ENCODE measurements around the gene ZFYVE28. TPM values are rescaled to one million over a fixed set of nuclear protein-coding genes. Genes with fewer than 3 reads are reported as not detected.
"Not testable (repeated sequence)": the region's sequence is repeated elsewhere in the genome, so short reads cannot be mapped to it uniquely, and the experiment has no call there.

ZFYVE28 gene
- total RNA-seq, 2 donors from 2014 or later, result 13.8 to 25.6 TPM

DNA sequence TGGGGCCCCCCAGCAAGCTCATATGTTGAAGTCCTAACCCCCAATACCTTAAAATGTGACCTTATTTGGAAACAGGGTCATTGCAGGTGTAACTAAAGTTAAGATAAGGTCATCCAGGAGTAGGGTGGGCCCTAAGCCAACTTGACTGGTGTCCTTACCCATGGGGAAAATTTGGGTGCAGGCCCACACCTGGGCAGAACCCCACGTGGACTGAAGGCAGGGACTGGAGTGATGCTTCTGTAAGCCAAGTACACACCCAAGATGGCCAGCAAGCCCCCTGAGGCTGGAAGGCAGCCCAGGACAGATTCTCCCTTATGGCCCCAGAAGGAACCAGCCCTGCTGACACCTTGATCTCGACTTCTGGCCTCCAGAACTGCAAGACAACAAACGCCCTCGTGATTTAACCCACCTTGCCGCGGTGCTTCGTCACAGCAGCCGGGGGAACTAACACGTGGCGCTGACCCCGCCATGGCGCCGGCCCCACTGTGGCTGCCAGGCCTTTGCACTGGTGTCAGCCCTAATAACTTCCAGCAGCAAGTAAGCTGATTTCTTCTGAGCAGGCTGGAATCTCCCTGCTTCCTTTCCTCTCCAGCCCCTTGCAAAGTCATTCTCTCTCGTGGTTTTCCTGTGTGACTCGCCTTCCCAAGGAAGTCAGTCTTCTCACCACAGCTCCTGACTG, 133.4 kb downstream of the ZFYVE28 start:
- H3K4me3 Mint-ChIP-seq, result no peak overlapping the region
- no peaks in the 10 kb centered on the region for H3K27me3 Mint-ChIP-seq
- H3K36me3 Mint-ChIP-seq, result no peaks in the 10 kb centered on the region
- ATAC-seq (no peak), DNase-seq (ENCODE audit: low spot score) (peak; percentile 56)
- no peak overlapping the region for H3K27ac Mint-ChIP-seq
- no peaks in the 10 kb centered on the region for H3K9me3 Mint-ChIP-seq
- peaks cover 34 to 38% of the 10 kb centered on the region in 2 donors for H3K4me1 Mint-ChIP-seq (ENCODE audit: low read depth in 2 of 2)

GRCh38 chr4:2284161-2284933, 134.1 kb downstream of the ZFYVE28 start:
- Mint-ChIP-seq H3K4me1 (ENCODE audit: low read depth in 2 of 2) (peaks cover 30 to 38% of the 10 kb centered on the region in 2 donors), H3K9me3 (no peaks in the 10 kb centered on the region), H3K27ac (no peak overlapping the region), H3K4me3 (no peak overlapping the region), H3K36me3 (no peaks in the 10 kb centered on the region), H3K27me3 (no peaks in the 10 kb centered on the region)
- peak; percentile 58 for DNase-seq (ENCODE audit: low spot score)
- no peak for ATAC-seq

GRCh38 chr4:2283199-2283711, 135.2 kb downstream of the ZFYVE28 start:
- DNase-seq (ENCODE audit: low spot score) (peak; percentile 23), ATAC-seq (no peak)
- H3K27me3 Mint-ChIP-seq, result no peaks in the 10 kb centered on the region
- H3K36me3 Mint-ChIP-seq, result no peaks in the 10 kb centered on the region
- peaks cover 30 to 38% of the 10 kb centered on the region in 2 donors for H3K4me1 Mint-ChIP-seq (ENCODE audit: low read depth in 2 of 2)
- H3K27ac Mint-ChIP-seq, result peak overlapping the region; percentile 94 to 97
- no peaks in the 10 kb centered on the region for H3K9me3 Mint-ChIP-seq
- H3K4me3 Mint-ChIP-seq, result peak overlapping the region; percentile 70

- peak; percentile 87 for DNase-seq (ENCODE audit: low spot score)
- H3K9me3 Mint-ChIP-seq, result no peaks in the 10 kb centered on the region
- no peaks in the 10 kb centered on the region for H3K36me3 Mint-ChIP-seq
- peaks cover 30 to 36% of the 10 kb centered on the region in 2 donors for H3K4me1 Mint-ChIP-seq (ENCODE audit: low read depth in 2 of 2)
- H3K27me3 Mint-ChIP-seq, result no peaks in the 10 kb centered on the region
- ATAC-seq, result peak; percentile 95 to 96
- H3K27ac Mint-ChIP-seq, result peak overlapping the region; percentile 94 to 97
- H3K4me3 Mint-ChIP-seq, result peak overlapping the region; percentile 70
Measured at GRCh38 chr4:2281575-2282343, 136.7 kb downstream of the ZFYVE28 start.

DNA sequence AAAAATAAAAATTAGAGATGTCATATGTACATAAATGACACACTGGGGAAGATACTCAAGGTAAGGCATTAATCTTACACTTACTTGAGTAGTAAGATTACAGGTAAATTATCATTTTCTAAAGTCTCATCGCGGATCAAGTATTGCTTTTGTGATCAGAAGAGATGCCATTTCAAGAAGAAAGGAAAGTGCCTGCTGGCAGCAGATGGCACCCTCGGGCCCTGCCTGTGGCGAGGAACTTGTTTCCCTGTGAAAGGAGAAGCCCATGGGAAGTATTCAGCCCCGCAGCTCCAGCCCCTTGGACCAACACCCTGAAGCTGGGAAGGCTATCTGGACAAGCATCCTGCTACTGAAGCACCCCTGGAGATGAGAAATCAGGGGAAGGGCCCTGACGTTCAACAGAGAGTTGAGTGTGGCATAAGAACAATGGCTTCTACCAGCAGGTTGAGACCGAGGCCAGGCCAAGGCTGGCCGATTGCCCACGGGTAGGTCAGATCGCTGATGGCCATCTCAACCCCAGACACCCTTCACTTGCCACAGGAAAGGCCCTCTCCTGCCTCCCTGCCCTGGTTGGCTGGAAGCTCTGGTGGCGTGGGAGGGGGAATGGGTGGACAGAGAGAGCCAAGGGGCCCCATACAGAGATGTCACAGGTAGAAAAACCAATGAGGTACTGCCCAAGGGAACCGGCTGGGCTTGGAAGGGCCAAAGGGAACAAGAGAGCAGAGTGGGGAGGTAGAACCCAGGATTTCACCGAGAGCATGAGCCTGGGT, 137.7 kb downstream of the ZFYVE28 start:
- Mint-ChIP-seq H3K27ac (peak overlapping the region; percentile 94 to 97), H3K36me3 (no peaks in the 10 kb centered on the region), H3K4me3 (peak overlapping the region; percentile 70), H3K27me3 (no peaks in the 10 kb centered on the region), H3K4me1 (ENCODE audit: low read depth in 2 of 2) (peaks cover 30 to 36% of the 10 kb centered on the region in 2 donors), H3K9me3 (no peaks in the 10 kb centered on the region)
- no peak for ATAC-seq
- DNase-seq (ENCODE audit: low spot score), result no peak

DNA sequence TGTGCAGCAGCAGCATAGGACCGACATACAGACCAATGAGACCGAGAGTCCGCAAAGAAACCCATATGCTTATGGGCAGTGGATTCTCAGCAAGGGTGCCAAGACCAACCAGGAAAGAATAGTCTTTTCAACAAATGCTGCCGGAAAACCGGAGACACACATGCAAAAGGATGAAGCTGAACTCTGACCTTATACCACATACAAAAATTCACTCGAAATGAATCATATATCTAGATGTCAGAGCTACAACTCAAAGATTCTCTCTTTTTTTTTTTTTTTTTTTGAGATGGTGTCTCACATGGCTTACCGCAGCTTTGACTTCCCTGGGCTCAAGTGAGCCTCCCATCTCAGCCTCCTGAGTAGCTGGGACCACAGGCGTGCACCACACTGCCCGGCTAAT, 140.5 kb downstream of the ZFYVE28 start:
- peaks cover 27% of the 10 kb centered on the region in 2 donors for H3K4me1 Mint-ChIP-seq (ENCODE audit: low read depth in 2 of 2)
- no peak overlapping the region for H3K27ac Mint-ChIP-seq
- no peaks in the 10 kb centered on the region for H3K9me3 Mint-ChIP-seq
- H3K27me3 Mint-ChIP-seq, result no peaks in the 10 kb centered on the region
- H3K4me3 Mint-ChIP-seq, result no peak overlapping the region
- no peaks in the 10 kb centered on the region for H3K36me3 Mint-ChIP-seq
- DNase-seq (ENCODE audit: low spot score), result peak; percentile 6
- ATAC-seq, result no peak

- Mint-ChIP-seq H3K4me1 (ENCODE audit: low read depth in 2 of 2) (peaks cover 15 to 18% of the 10 kb centered on the region in 2 donors), H3K4me3 (no peak overlapping the region), H3K27me3 (no peaks in the 10 kb centered on the region), H3K36me3 (no peaks in the 10 kb centered on the region), H3K27ac (no peak overlapping the region), H3K9me3 (no peaks in the 10 kb centered on the region)
- DNase-seq (ENCODE audit: low spot score), result peak; percentile 35
- ATAC-seq, result no peak
Measured at GRCh38 chr4:2276581-2277325, 141.7 kb downstream of the ZFYVE28 start.

DNA sequence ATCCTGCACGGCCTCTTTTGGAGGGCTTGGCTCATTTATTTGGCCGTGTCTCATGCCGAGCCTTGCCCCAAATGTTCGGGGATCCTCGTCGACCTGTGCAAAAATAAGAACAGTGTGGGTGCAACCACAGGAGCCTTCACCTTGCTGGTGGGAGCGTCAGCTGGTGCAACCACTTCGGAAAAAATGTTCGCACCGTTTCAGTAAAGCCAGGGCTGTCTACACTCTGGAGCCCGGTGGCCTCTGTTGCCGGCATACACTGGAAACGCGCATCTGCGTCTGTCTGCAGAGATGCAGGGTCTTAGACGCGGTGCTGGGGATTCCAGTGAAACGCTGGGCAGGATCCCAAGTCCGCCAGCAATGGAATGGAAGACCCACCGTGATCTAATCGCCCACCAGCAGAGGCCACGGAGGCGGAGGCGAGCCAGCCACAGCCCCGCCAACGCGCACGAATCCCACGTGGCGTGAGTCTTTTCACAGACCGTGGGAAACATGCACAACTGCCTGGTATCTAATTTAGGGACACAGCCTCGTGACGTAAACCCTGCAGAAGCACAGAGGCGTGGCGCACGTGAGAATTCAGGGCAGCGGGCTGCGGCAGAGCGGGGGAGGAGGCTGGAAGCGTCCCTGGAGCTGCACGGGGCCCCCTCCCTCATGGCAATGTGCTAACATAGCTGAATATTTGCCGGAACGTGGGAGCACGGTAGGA, 142.7 kb downstream of the ZFYVE28 start:
- H3K27me3 Mint-ChIP-seq, result no peaks in the 10 kb centered on the region
- no peak overlapping the region for H3K27ac Mint-ChIP-seq
- H3K36me3 Mint-ChIP-seq, result no peaks in the 10 kb centered on the region
- no peak overlapping the region for H3K4me3 Mint-ChIP-seq
- ATAC-seq (no peak), DNase-seq (ENCODE audit: low spot score) (peak; percentile 57)
- no peaks in the 10 kb centered on the region for H3K9me3 Mint-ChIP-seq
- H3K4me1 Mint-ChIP-seq (ENCODE audit: low read depth in 2 of 2), result peaks cover 4 to 8% of the 10 kb centered on the region in 2 donors

DNA sequence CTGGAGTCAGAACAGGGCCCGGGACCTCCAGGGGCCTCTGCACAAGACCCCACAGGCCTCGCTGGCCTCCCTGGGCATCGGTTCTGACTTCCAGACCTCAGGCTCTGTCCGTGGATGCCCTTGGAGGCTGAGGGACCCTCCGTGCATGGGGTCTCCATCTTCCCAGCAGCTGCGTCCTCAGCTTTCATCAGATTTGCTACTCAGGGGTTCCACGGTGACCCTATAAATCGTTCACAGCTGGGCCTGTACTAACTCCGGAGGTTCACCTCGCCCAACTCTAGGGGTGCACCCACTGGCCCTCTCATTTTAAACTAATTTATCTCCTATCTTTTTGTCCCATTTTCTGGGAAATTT, 143.4 kb downstream of the ZFYVE28 start:
- not testable (repeated sequence) for H3K4me1 Mint-ChIP-seq (ENCODE audit: low read depth in 2 of 2)

GRCh38 chr4:2274320-2275043, 144.0 kb downstream of the ZFYVE28 start:
- Mint-ChIP-seq H3K4me1 (ENCODE audit: low read depth in 2 of 2) (peaks cover 3 to 5% of the 10 kb centered on the region in 2 donors), H3K4me3 (no peak overlapping the region), H3K27me3 (no peaks in the 10 kb centered on the region), H3K9me3 (no peaks in the 10 kb centered on the region), H3K27ac (no peak overlapping the region), H3K36me3 (no peaks in the 10 kb centered on the region)
- ATAC-seq (no peak), DNase-seq (ENCODE audit: low spot score) (peak; percentile 31)

More for the DNA sequence above, 143.4 kb downstream of the ZFYVE28 start:
- not testable (repeated sequence) for H3K9me3 Mint-ChIP-seq; H3K4me3 Mint-ChIP-seq; ATAC-seq; H3K36me3 Mint-ChIP-seq; H3K27ac Mint-ChIP-seq; DNase-seq (ENCODE audit: low spot score); H3K27me3 Mint-ChIP-seq

DNA sequence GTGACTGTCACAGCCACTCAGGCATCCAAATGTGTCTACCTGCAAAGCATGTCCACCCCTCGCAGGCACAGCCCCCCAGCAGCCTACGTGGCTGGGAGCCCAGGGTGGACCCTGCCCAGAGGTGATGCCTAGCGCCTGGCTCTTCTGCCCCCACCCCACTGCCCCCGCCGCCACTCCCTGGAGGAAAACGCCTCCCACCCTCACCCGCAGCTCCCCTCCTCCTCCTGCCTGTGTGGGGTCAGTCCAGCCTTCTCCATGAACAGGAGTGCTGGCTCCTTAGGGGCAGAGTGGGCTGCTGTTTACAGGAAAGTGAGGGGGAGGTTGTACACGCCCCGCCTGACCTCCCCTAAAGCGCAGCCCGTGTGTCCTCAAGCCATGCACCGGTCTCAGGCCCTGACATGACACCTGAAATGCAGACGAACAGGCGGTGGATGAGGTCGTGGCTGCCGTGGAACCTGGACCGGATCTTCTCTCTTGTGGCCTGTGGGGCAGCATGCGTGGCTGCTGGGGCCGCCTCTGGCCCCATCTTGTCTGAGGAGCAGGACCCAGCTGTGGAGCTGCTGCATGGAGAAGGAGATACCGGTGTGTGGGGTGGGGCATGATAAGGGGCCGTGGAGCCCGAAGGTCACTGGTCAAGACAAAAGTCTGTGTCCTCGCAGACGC, 144.7 kb downstream of the ZFYVE28 start:
- Mint-ChIP-seq H3K36me3 (no peaks in the 10 kb centered on the region), H3K27ac (no peak overlapping the region), H3K27me3 (no peaks in the 10 kb centered on the region), H3K4me1 (ENCODE audit: low read depth in 2 of 2) (peaks cover 3 to 5% of the 10 kb centered on the region in 2 donors), H3K4me3 (no peak overlapping the region), H3K9me3 (no peaks in the 10 kb centered on the region)
- no peak for ATAC-seq
- DNase-seq (ENCODE audit: low spot score), result no peak

All from natural killer cell treated with Interleukin-12 subunit alpha and Interleukin-12 subunit beta and Interleukin-15 and Interleukin-18, amount 100 ng/mL, for 72 hours (primary cell).